Skeletal muscle tissue (tissue), 4 donors: ENCODE measurements around the gene TRAM2. TPM values are rescaled to one million over a fixed set of nuclear protein-coding genes. Genes with fewer than 3 reads are reported as not detected.

Experiments used
- H3K27ac ChIP-seq: one replicate; pipeline ENCODE4 v1.7.0; 2013; ENCODE audit warnings: mild to moderate bottlenecking, low read depth, low read length, inconsistent platforms
- H3K27me3 ChIP-seq, 3 donors: one replicate each; pipeline ENCODE4 v1.7.0; 2013; ENCODE audit warnings: low read length in 3 of 3; ENCODE audit not compliant: control insufficient read depth in 3 of 3, insufficient read depth in 3 of 3
- H3K36me3 ChIP-seq, 3 donors: one replicate each; pipeline ENCODE4 v1.7.0; 2013; ENCODE audit warnings: low read length in 3 of 3; ENCODE audit not compliant: control insufficient read depth in 3 of 3, insufficient read depth in 3 of 3
- H3K4me1 ChIP-seq, 3 donors: one replicate each; pipeline ENCODE4 v1.7.0; 2013; ENCODE audit warnings: low read length in 3 of 3, mild to moderate bottlenecking in 3 of 3; ENCODE audit not compliant: control insufficient read depth in 3 of 3, insufficient read depth in 3 of 3
- H3K4me3 ChIP-seq, 3 donors: one replicate each; pipeline ENCODE4 v1.7.0; 2013; ENCODE audit warnings: low read length in 3 of 3
- H3K9ac ChIP-seq, 3 donors: one replicate each; pipeline ENCODE4 v1.7.0; 2013; ENCODE audit warnings: low read length in 3 of 3, mild to moderate bottlenecking in 3 of 3, moderate library complexity in 2 of 3, low read depth in 1 of 3
- H3K9me3 ChIP-seq, 3 donors: one replicate each; pipeline ENCODE4 v1.7.0; 2013; ENCODE audit warnings: low read length in 3 of 3; ENCODE audit not compliant: control insufficient read depth in 3 of 3
- total RNA-seq: library from RNA; depleted of rRNA; stranded (reverse); fragments of >200 nt; gene quantifications from one replicate; pipeline ENCODE4 v1.2.3, GENCODE V29; 2014
- donor health status: Osteomylitis.

The TRAM2 gene
- total RNA-seq, 1 donor from 2014 or later: 13.6 TPM

- Histone ChIP-seq H3K9ac (no peak overlapping the region), H3K4me1 (peaks cover 14 to 26% (median 17%) of the 10 kb centered on the region in 3 donors)
These were observed 18.3 kb upstream of the TRAM2 start for GRCh38 chr6:52595000-52595795.

DNA sequence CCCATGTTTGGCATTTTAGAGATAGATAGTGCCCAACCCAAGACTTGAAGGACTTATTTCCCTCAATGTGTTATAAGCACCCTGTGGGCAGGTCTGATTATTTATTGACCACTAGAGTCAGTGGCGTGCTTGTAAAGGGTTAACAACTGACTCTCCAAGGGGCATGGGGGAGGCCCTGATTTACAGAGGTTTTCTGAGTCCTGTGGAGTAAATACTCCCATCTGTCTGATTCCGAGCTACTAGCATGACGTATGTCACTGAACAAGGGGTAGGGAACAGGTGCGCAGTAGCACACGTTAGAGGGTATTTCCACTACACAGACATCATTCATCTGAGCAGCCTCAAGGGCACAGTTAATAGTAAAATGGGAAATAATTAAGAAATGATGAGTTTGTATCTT, 17.4 kb upstream of the TRAM2 start:
- H3K27ac ChIP-seq: no peak overlapping the region
- no peaks in the 10 kb centered on the region for H3K9me3 ChIP-seq
- no peak overlapping the region for H3K9ac ChIP-seq
- H3K27me3 ChIP-seq: no peaks in the 10 kb centered on the region
- peaks cover 14 to 29% (median 17%) of the 10 kb centered on the region in 3 donors for H3K4me1 ChIP-seq
- H3K36me3 ChIP-seq: no peaks in the 10 kb centered on the region
- H3K4me3 ChIP-seq: no peak overlapping the region

More at GRCh38 chr6:52595000-52595795, 18.3 kb upstream of the TRAM2 start:
- H3K27ac ChIP-seq: peak overlapping the region; percentile 68
- no peaks in the 10 kb centered on the region for H3K27me3 ChIP-seq
- H3K9me3 ChIP-seq: no peaks in the 10 kb centered on the region
- H3K4me3 ChIP-seq: peak overlapping the region in 1 of 3 donors; percentile 4
- no peaks in the 10 kb centered on the region for H3K36me3 ChIP-seq

DNA sequence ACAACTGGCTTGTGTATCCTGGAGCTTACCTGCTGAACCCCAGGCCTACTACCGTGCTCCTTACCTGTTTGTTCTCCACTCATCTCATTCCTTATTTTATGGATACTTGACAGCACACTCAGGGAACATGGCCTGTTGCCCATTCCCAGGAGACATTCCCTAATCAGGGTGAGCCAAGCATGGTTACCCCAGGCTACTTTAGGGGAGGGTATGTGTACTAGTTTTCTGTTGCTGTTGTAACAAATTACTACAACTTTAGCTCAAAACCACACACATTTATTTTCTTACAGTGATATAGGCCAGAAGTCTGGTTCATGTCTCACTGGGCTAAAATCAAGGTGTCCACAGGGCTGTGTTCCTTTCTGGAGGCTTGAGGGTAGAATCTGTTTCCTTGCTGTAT, 15.0 kb upstream of the TRAM2 start:
- Histone ChIP-seq H3K4me3 (no peak overlapping the region), H3K36me3 (peaks cover 0 to 2% (median 0%) of the 10 kb centered on the region in 3 donors), H3K27me3 (no peaks in the 10 kb centered on the region), H3K4me1 (peaks cover 10 to 22% (median 17%) of the 10 kb centered on the region in 3 donors), H3K9ac (no peak overlapping the region), H3K27ac (no peak overlapping the region), H3K9me3 (no peaks in the 10 kb centered on the region)

DNA sequence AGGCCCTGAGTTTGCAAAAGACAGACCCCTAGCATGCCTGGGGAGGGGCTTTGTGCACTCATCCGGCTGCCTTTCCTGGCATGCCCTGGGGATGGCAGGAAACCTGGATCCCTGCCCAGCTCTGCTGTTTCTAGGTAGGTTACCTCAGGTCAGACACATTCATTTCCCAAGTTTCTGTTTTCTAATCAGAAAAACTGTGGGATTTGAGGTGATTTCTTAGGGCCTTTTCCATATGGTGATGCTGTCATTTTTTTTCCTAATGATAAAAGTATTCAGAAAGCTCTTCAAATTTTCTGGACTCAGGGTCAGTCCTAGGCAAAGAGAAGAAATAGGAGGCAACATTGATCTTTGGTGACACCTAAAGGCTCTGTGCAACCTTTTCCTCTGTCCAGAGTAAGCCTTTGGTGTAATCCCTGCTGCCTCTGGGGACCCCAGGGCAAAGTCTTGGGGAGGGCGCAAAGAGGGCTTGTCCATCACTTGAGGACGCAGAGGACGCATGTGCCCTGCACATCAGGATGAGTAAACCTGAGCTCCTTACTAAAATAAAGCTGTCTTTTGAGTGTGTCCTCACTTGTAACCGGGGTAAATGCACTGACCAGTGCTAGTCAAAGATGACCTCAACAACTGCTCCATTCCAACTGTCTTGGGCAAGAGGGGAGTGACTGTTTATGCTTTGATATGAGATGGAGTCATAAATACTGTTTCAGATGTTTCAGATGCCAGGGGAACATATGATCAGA, 13.5 kb upstream of the TRAM2 start:
- Histone ChIP-seq H3K27ac (no peak overlapping the region), H3K27me3 (no peaks in the 10 kb centered on the region), H3K36me3 (peaks cover 0 to 3% (median 0%) of the 10 kb centered on the region in 3 donors), H3K4me1 (peaks cover 8 to 17% (median 12%) of the 10 kb centered on the region in 3 donors), H3K9ac (no peak overlapping the region), H3K9me3 (no peaks in the 10 kb centered on the region), H3K4me3 (no peak overlapping the region)

- Histone ChIP-seq H3K27me3 (no peaks in the 10 kb centered on the region), H3K9me3 (no peaks in the 10 kb centered on the region), H3K4me3 (no peak overlapping the region), H3K27ac (no peak overlapping the region), H3K4me1 (peaks cover 0 to 7% (median 6%) of the 10 kb centered on the region in 3 donors), H3K9ac (no peak overlapping the region), H3K36me3 (peaks cover 0 to 3% (median 0%) of the 10 kb centered on the region in 3 donors)
These were observed 11.8 kb upstream of the TRAM2 start for GRCh38 chr6:52588710-52589091.

- Histone ChIP-seq H3K27me3 (no peaks in the 10 kb centered on the region), H3K4me1 (peaks cover 0 to 7% (median 6%) of the 10 kb centered on the region in 3 donors), H3K36me3 (peaks cover 0 to 3% (median 0%) of the 10 kb centered on the region in 3 donors), H3K9ac (no peak overlapping the region), H3K4me3 (no peak overlapping the region), H3K9me3 (no peaks in the 10 kb centered on the region), H3K27ac (no peak overlapping the region)
These were observed 11.3 kb upstream of the TRAM2 start for GRCh38 chr6:52588087-52588709.

DNA sequence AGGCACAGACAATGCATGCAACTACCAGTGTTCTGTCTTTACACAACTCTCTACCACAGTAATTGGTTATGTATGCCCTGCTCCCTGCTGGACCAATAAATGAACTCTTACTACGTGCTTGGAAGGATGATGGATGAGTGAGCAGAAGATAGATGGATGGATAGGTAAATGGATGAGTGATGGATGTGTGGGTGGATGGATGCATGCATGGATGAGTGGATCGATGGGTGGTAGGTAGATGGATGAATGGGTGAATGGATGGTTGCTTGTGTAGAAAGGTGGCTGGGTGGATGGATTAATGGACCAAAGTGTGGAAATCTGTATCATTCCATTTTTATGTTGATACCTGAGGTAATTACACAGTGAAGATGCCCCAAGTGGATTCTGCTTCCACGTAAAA, 10.1 kb upstream of the TRAM2 start:
- Histone ChIP-seq H3K4me1 (peaks cover 0 to 7% (median 6%) of the 10 kb centered on the region in 3 donors), H3K9ac (no peak overlapping the region), H3K27ac (no peak overlapping the region), H3K36me3 (peaks cover 0 to 12% (median 5%) of the 10 kb centered on the region in 3 donors), H3K9me3 (no peaks in the 10 kb centered on the region), H3K4me3 (no peak overlapping the region), H3K27me3 (no peaks in the 10 kb centered on the region)

- no peaks in the 10 kb centered on the region for H3K4me1 ChIP-seq
- no peaks in the 10 kb centered on the region for H3K27me3 ChIP-seq
- no peaks in the 10 kb centered on the region for H3K9me3 ChIP-seq
- H3K4me3 ChIP-seq: no peak overlapping the region
- peaks cover 2 to 12% (median 9%) of the 10 kb centered on the region in 3 donors for H3K36me3 ChIP-seq
- no peak overlapping the region for H3K9ac ChIP-seq
- no peak overlapping the region for H3K27ac ChIP-seq
These were observed 7.3 kb upstream of the TRAM2 start for GRCh38 chr6:52584203-52584602.

- peaks cover 2 to 12% (median 9%) of the 10 kb centered on the region in 3 donors for H3K36me3 ChIP-seq
- H3K27ac ChIP-seq: no peak overlapping the region
- no peak overlapping the region for H3K4me3 ChIP-seq
- no peaks in the 10 kb centered on the region for H3K27me3 ChIP-seq
- peaks cover 0 to 2% (median under 1%) of the 10 kb centered on the region in 3 donors for H3K4me1 ChIP-seq
- H3K9ac ChIP-seq: no peak overlapping the region
- no peaks in the 10 kb centered on the region for H3K9me3 ChIP-seq
These were observed 6.1 kb upstream of the TRAM2 start for GRCh38 chr6:52582996-52583395.
